GM21528 (cell line): Measurements from ENCODE around the gene PSMG4.

Experiments used
- ATAC-seq: cut with Tn5 transposase; IDR thresholded peaks from one replicate; pipeline ENCODE4 v1.9.1; 2021; ENCODE audit warnings: mild to moderate bottlenecking, moderate library complexity; ENCODE audit not compliant: unreplicated experiment, low FRiP score

The PSMG4 gene

GRCh38 chr6:3272911-3273547 lies 14.3 kb downstream of the PSMG4 start:
- ATAC-seq = no peak

- no peak for ATAC-seq
Measured at GRCh38 chr6:3273707-3274521, 15.2 kb downstream of the PSMG4 start.

GRCh38 chr6:3276174-3277167 lies 17.7 kb downstream of the PSMG4 start:
- ATAC-seq = no peak

- ATAC-seq = no peak
Measured at GRCh38 chr6:3277251-3277650, 18.5 kb downstream of the PSMG4 start.

GRCh38 chr6:3277851-3278416 lies 19.2 kb downstream of the PSMG4 start:
- no peak for ATAC-seq

- no peak for ATAC-seq
Measured at GRCh38 chr6:3278691-3279090, 19.9 kb downstream of the PSMG4 start.

GRCh38 chr6:3280091-3280490 lies 21.3 kb downstream of the PSMG4 start:
- ATAC-seq = no peak

GRCh38 chr6:3280866-3281465 lies 22.2 kb downstream of the PSMG4 start:
- ATAC-seq = no peak

- ATAC-seq = no peak
Measured at GRCh38 chr6:3281631-3282475, 23.1 kb downstream of the PSMG4 start.

- ATAC-seq = no peak
Measured at GRCh38 chr6:3282476-3283236, 23.9 kb downstream of the PSMG4 start.

- ATAC-seq = no peak
Measured at GRCh38 chr6:3283241-3283640, 24.5 kb downstream of the PSMG4 start.

GRCh38 chr6:3283641-3284435 lies 25.1 kb downstream of the PSMG4 start:
- ATAC-seq = no peak

GRCh38 chr6:3284436-3284876 lies 25.7 kb downstream of the PSMG4 start:
- ATAC-seq = no peak

- ATAC-seq = no peak
Measured at GRCh38 chr6:3285049-3285639, 26.4 kb downstream of the PSMG4 start.

GRCh38 chr6:3285732-3286131 lies 27.0 kb downstream of the PSMG4 start:
- no peak for ATAC-seq

- ATAC-seq = no peak
Measured at GRCh38 chr6:3286641-3287171, 28.0 kb downstream of the PSMG4 start.

GRCh38 chr6:3287308-3287707 lies 28.6 kb downstream of the PSMG4 start:
- ATAC-seq = no peak
